Right lobe of liver (tissue), 6 donors: ENCODE measurements around the gene FOXI3. TPM values are rescaled to one million over a fixed set of nuclear protein-coding genes. Genes with fewer than 3 reads are reported as not detected.

Experiments
- ATAC-seq, 4 donors: fragments of 200-7000 bp; cut with Tn5 transposase; one replicate each; pipeline ENCODE4 v1.9.1; 2020; ENCODE audit warnings: mild to moderate bottlenecking in 4 of 4, moderate library complexity in 4 of 4
- DNase-seq, 3 donors: peaks; one replicate each; pipeline ENCODE4 v3.0.0-alpha.2; 2020
- H3K27ac ChIP-seq, 3 donors: fragments of 200-600 bp; one replicate each; pipeline ENCODE4 v1.8.0; 2022
- H3K27me3 ChIP-seq, 2 donors: fragments of 200-600 bp; one replicate each; pipeline ENCODE4 v1.8.0; 2022
- H3K36me3 ChIP-seq, 4 donors: fragments of 200-600 bp; sonication (generic) in 1 of 4; one replicate each; pipeline versions ENCODE4 v1.5.1 to v1.8.0; 2017 to 2022; ENCODE audit warnings: control low read depth in 1 of 4
- H3K4me1 ChIP-seq, 4 donors: fragments of 200-600 bp; sonication (generic) in 1 of 4; one replicate each; pipeline versions ENCODE4 v1.5.1 to v1.8.0; 2017 to 2022; ENCODE audit warnings: control low read depth in 1 of 4
- H3K4me3 ChIP-seq, 3 donors: fragments of 200-600 bp; one replicate each; pipeline ENCODE4 v1.8.0; 2022
- H3K9me3 ChIP-seq, 4 donors: fragments of 200-600 bp; sonication (generic) in 1 of 4; one replicate each; pipeline versions ENCODE4 v1.5.1 to v1.8.0; 2017 to 2022; ENCODE audit warnings: control low read depth in 1 of 4
- POLR2A ChIP-seq: fragments of 450-650 bp; IDR thresholded peaks from one replicate; pipeline ENCODE4 v1.6.1; 2017; ENCODE audit warnings: antibody characterized with exemption, mild to moderate bottlenecking
- WGBS: methylation state at CpG from one replicate; pipeline ENCODE4 v1.1.6; 2018; ENCODE audit warnings: low coverage, low lambda C conversion rate; ENCODE audit not compliant: insufficient coverage; ENCODE audit errors: missing lambda C conversion rate; 5-methylcytosine and 5-hydroxymethylcytosine counted together
- intact Hi-C, 2 donors: fragments of 100-400 bp; cut with DNase I; formaldehyde crosslinking; loops; one replicate each; pipeline versions ENCODE4 v1.11.2 to v1.14.1; 2022
- long read RNA-seq: library from polyadenylated mRNA; unstranded; transcript quantifications from one replicate; pipeline ENCODE4 v2.0.0, GENCODE V29; 2019
- total RNA-seq, 6 experiments: library from RNA; depleted of rRNA in 2 of 6; stranded (reverse); fragments of >200 nt in 2 of 6; fragmentation: NEBNext Ultra II Directional in 3 of 6; extraction: Animal tissue kit (Norgen Biotek cat#: 25700) in 3 of 6; gene quantifications; one replicate each; pipeline versions ENCODE4 v1.1.0 to v1.2.4, GENCODE V29; 2016 to 2023
- TF ChIP-seq, protein P1 (sequence below), 4 donors: fragments of 200-600 bp in 3 of 4; fragments of 450-650 bp in 1 of 4; IDR thresholded peaks; one replicate each; pipeline versions ENCODE4 v1.5.1 to v1.8.0; 2016 to 2022; ENCODE audit warnings: antibody characterized with exemption in 4 of 4, mild to moderate bottlenecking in 2 of 4
- donor health status: DM: no; HTN: yes; CAD: no.
- donor health status: DM: no; HTN: no; CAD: no.
- donor health status: DM: no; HTN: no; CAD: no.
- donor health status: DM: no; HTN: yes; CAD: no.
- donor health status: DM: no; HTN: yes; CAD: no.

Gene FOXI3
- not detected for total RNA-seq
- long read RNA-seq: 0 reads

GRCh38 chr2:88452565-88452905, at the start of gene FOXI3:
Gene FOXI3 (minus strand): TSS chr2:88452693. CDS start chr2:88452535, 158 bp downstream.
- H3K4me1 ChIP-seq: peaks cover 0 to 2% (median under 1%) of the 10 kb centered on the region in 4 donors
- H3K27me3 ChIP-seq: peaks cover 5 to 39% of the 10 kb centered on the region in 2 donors
- H3K9me3 ChIP-seq: no peaks in the 10 kb centered on the region
- ATAC-seq (peak in 3 of 4 donors; percentile 25 to 46 (median 32)), DNase-seq (no peak)
- intact Hi-C loops: no loop called here
- TF ChIP-seq POLR2A: no peak
- TF ChIP-seq, protein P1, sequence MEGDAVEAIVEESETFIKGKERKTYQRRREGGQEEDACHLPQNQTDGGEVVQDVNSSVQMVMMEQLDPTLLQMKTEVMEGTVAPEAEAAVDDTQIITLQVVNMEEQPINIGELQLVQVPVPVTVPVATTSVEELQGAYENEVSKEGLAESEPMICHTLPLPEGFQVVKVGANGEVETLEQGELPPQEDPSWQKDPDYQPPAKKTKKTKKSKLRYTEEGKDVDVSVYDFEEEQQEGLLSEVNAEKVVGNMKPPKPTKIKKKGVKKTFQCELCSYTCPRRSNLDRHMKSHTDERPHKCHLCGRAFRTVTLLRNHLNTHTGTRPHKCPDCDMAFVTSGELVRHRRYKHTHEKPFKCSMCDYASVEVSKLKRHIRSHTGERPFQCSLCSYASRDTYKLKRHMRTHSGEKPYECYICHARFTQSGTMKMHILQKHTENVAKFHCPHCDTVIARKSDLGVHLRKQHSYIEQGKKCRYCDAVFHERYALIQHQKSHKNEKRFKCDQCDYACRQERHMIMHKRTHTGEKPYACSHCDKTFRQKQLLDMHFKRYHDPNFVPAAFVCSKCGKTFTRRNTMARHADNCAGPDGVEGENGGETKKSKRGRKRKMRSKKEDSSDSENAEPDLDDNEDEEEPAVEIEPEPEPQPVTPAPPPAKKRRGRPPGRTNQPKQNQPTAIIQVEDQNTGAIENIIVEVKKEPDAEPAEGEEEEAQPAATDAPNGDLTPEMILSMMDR (IDR thresholded peaks at IDR 0.05): no peak
- H3K4me3 ChIP-seq: peak within 1 kb of the TSS in 1 of 3 donors; percentile 32
- WGBS: 10% methylated on average over 2 of the region's 48 CpGs
- no peaks in the 10 kb centered on the region for H3K36me3 ChIP-seq
- no peak within 1 kb of the TSS for H3K27ac ChIP-seq

DNA sequence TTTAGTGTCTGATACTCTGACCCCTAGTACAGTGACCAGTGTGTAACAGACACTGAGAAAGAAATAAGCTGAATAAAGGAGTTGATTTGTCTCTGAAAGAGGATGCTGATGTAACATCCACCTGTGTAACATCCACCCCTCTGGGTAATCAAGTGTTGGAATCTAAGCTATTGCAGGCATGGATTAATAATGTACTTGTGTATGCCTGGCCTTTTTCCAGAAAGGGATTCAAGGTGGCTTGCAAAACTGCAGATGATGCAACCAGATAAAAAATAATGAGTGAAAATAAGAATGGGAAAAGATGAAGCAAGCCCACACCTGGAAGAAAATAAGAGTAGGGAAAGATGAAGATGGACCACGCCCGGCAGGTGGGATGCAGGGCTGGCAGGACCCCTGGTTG, 48.2 kb upstream of the FOXI3 start:
- WGBS: 47% methylated on average over 2 of the region's 2 CpGs
- H3K27me3 ChIP-seq: no peaks in the 10 kb centered on the region
- no peaks in the 10 kb centered on the region for H3K4me1 ChIP-seq
- no peak for TF ChIP-seq POLR2A
- TF ChIP-seq, protein P1 (IDR thresholded peaks at IDR 0.05): no peak
- intact Hi-C loops: no loop called here
- H3K27ac ChIP-seq: no peak overlapping the region
- no peaks in the 10 kb centered on the region for H3K9me3 ChIP-seq
- no peak for DNase-seq
- no peak overlapping the region for H3K4me3 ChIP-seq
- H3K36me3 ChIP-seq: no peaks in the 10 kb centered on the region
- peak in 2 of 4 donors; percentile 37 to 48 for ATAC-seq

- Histone ChIP-seq H3K9me3 (no peaks in the 10 kb centered on the region), H3K4me1 (no peaks in the 10 kb centered on the region), H3K4me3 (no peak overlapping the region), H3K36me3 (no peaks in the 10 kb centered on the region), H3K27ac (no peak overlapping the region), H3K27me3 (no peaks in the 10 kb centered on the region)
- intact Hi-C loops: no loop called here
- WGBS: 24% methylated on average over 1 of the region's 1 CpG
- TF ChIP-seq, protein P1 (IDR thresholded peaks at IDR 0.05): no peak
- TF ChIP-seq POLR2A: no peak
- DNase-seq (no peak), ATAC-seq (no peak)
Measured at GRCh38 chr2:88499204-88499603, 46.7 kb upstream of the FOXI3 start.

- H3K36me3 ChIP-seq: no peaks in the 10 kb centered on the region
- TF ChIP-seq, protein P1 (IDR thresholded peaks at IDR 0.05): no peak
- ATAC-seq (no peak), DNase-seq (no peak)
- 39% methylated on average over 4 of the region's 4 CpGs for WGBS
- no peaks in the 10 kb centered on the region for H3K4me1 ChIP-seq
- H3K27ac ChIP-seq: no peak overlapping the region
- H3K27me3 ChIP-seq: no peaks in the 10 kb centered on the region
- H3K9me3 ChIP-seq: no peaks in the 10 kb centered on the region
- H3K4me3 ChIP-seq: no peak overlapping the region
- intact Hi-C loops: no loop called here
Measured at GRCh38 chr2:88493481-88493880, 41.0 kb upstream of the FOXI3 start.

- Histone ChIP-seq H3K27me3 (no peaks in the 10 kb centered on the region), H3K9me3 (no peaks in the 10 kb centered on the region), H3K4me1 (no peaks in the 10 kb centered on the region), H3K36me3 (no peaks in the 10 kb centered on the region), H3K4me3 (no peak overlapping the region), H3K27ac (no peak overlapping the region)
- intact Hi-C loops: no loop called here
- WGBS: 40% methylated on average over 2 of the region's 4 CpGs
- TF ChIP-seq, protein P1 (IDR thresholded peaks at IDR 0.05): no peak
- TF ChIP-seq POLR2A: no peak
- no peak for ATAC-seq
- no peak for DNase-seq
Measured at GRCh38 chr2:88492002-88492401, 39.5 kb upstream of the FOXI3 start.
